Loucy (cell line): ENCODE measurements around the gene JAZF1.

Source experiments
- H2AFZ ChIP-seq: fragments of 200-600 bp; sonication (generic); 2 replicates; pipeline ENCODE4 v1.6.0; 2016; ENCODE audit warnings: antibody characterized with exemption, mild to moderate bottlenecking, low read length, moderate library complexity
- H3F3A ChIP-seq: fragments of 200-600 bp; 2 replicates; pipeline ENCODE4 v1.6.0; 2016; ENCODE audit warnings: antibody characterized with exemption, low read depth, mild to moderate bottlenecking
- H3K27me3 ChIP-seq: fragments of 200-600 bp; sonication (generic); 2 replicates; pipeline ENCODE4 v1.6.1; 2014; ENCODE audit warnings: low read length, mild to moderate bottlenecking; ENCODE audit not compliant: insufficient read depth, poor library complexity, severe bottlenecking
- H3K36me3 ChIP-seq: fragments of 200-600 bp; sonication (generic); 2 replicates; pipeline ENCODE4 v1.6.1; 2016; ENCODE audit warnings: low read length; ENCODE audit not compliant: insufficient read depth
- H3K4me1 ChIP-seq: fragments of 200-600 bp; sonication (generic); 2 replicates; pipeline ENCODE4 v1.5.1; 2014; ENCODE audit warnings: low read length, mild to moderate bottlenecking; ENCODE audit not compliant: insufficient read depth, poor library complexity, severe bottlenecking
- H3K4me2 ChIP-seq: fragments of 200-600 bp; sonication (generic); 2 replicates; pipeline ENCODE4 v1.6.0; 2014; ENCODE audit warnings: antibody characterized with exemption, low read length, low read depth, mild to moderate bottlenecking; ENCODE audit not compliant: poor library complexity, severe bottlenecking
- H3K4me3 ChIP-seq: fragments of 200-600 bp; sonication (generic); 2 replicates; pipeline ENCODE4 v1.5.1; 2014; ENCODE audit warnings: low read length, mild to moderate bottlenecking, mixed read lengths; ENCODE audit not compliant: poor library complexity, severe bottlenecking
- H3K79me2 ChIP-seq: fragments of 200-600 bp; sonication (generic); 2 replicates; pipeline ENCODE4 v1.6.1; 2014; ENCODE audit warnings: low read length; ENCODE audit not compliant: insufficient read depth
- H3K9ac ChIP-seq: fragments of 200-600 bp; sonication (generic); 2 replicates; pipeline ENCODE4 v1.6.0; 2014; ENCODE audit warnings: mild to moderate bottlenecking, low read depth, low read length, moderate library complexity; ENCODE audit not compliant: poor library complexity, severe bottlenecking
- H3K9me2 ChIP-seq: fragments of 200-600 bp; sonication (generic); replicated peaks from 2 replicates; pipeline ENCODE4 v1.6.1; 2016; ENCODE audit warnings: low read depth, low read length, mixed read lengths
- H3K9me3 ChIP-seq: fragments of 200-600 bp; sonication (generic); 2 replicates; pipeline ENCODE4 v1.6.1; 2014; ENCODE audit warnings: mild to moderate bottlenecking, antibody characterized with exemption, low read length, low read depth; ENCODE audit not compliant: insufficient read depth
- H4K20me1 ChIP-seq: fragments of 200-600 bp; sonication (generic); 2 replicates; pipeline ENCODE4 v1.6.0; 2014; ENCODE audit warnings: antibody characterized with exemption, low read length, mild to moderate bottlenecking; ENCODE audit not compliant: insufficient read depth, poor library complexity, severe bottlenecking
- CTCF ChIP-seq: fragments of 200-600 bp; sonication (generic); conservative IDR thresholded peaks from 2 replicates; pipeline ENCODE4 v1.5.1; 2014; ENCODE audit warnings: mild to moderate bottlenecking, antibody characterized with exemption, low read length
- EZH2phosphoT487 ChIP-seq: fragments of 200-600 bp; IDR thresholded peaks from 2 replicates; pipeline ENCODE4 v1.6.1; 2018; ENCODE audit warnings: antibody characterized with exemption, mild to moderate bottlenecking, moderate library complexity, borderline replicate concordance

JAZF1 gene

DNA sequence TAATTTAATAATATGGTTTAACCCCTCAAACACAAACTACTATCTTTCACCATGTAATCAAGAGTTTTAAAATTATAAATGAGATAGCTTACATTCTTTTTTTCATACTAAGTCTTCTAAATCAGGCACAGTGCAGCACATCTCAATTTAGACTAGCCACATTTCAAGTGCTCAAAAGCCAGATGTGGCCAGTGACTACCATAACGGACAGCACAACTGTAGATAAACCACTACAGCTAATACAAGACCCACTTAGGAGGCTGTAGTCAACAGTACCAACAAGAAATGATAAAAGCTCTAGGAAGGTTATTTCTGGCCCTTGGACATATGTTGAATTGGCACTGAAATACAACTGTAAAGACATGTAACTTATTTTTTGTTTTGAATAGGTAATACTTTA, 65.3 kb downstream of the JAZF1 start:
- H2AFZ ChIP-seq = no peak overlapping the region
- peaks cover 17% of the 10 kb centered on the region for H3K4me1 ChIP-seq
- no peaks in the 10 kb centered on the region for H3K9me3 ChIP-seq
- no peaks in the 10 kb centered on the region for H4K20me1 ChIP-seq
- H3K79me2 ChIP-seq = 0 out of 2 replicates have a peak, but pooled peaks cover 11% of the 10 kb centered on the region
- no peak overlapping the region for H3K4me2 ChIP-seq
- H3K9me2 ChIP-seq = no peaks in the 10 kb centered on the region
- TF ChIP-seq EZH2phosphoT487 = no peak
- no peak for TF ChIP-seq CTCF
- H3K27me3 ChIP-seq = no peaks in the 10 kb centered on the region
- 0 out of 2 replicates have a peak, but pooled peaks cover 2% of the 10 kb centered on the region for H3F3A ChIP-seq
- no peak overlapping the region for H3K9ac ChIP-seq
- no peak overlapping the region for H3K4me3 ChIP-seq
- no peaks in the 10 kb centered on the region for H3K36me3 ChIP-seq

- H3K27me3 ChIP-seq = no peaks in the 10 kb centered on the region
- H3K9ac ChIP-seq = no peak overlapping the region
- 0 out of 2 replicates have a peak, but pooled peaks cover 10% of the 10 kb centered on the region for H3K79me2 ChIP-seq
- H2AFZ ChIP-seq = no peak overlapping the region
- H3F3A ChIP-seq = no peaks in the 10 kb centered on the region
- no peak overlapping the region for H3K4me3 ChIP-seq
- no peaks in the 10 kb centered on the region for H3K9me2 ChIP-seq
- H4K20me1 ChIP-seq = no peaks in the 10 kb centered on the region
- H3K4me1 ChIP-seq = peaks cover 5% of the 10 kb centered on the region
- no peaks in the 10 kb centered on the region for H3K36me3 ChIP-seq
- H3K9me3 ChIP-seq = no peaks in the 10 kb centered on the region
- no peak overlapping the region for H3K4me2 ChIP-seq
- TF ChIP-seq CTCF (no peak), EZH2phosphoT487 (no peak)
These were observed 66.5 kb downstream of the JAZF1 start for GRCh38 chr7:28114056-28114455.

GRCh38 chr7:28112883-28113540, 67.6 kb downstream of the JAZF1 start:
- H3K9ac ChIP-seq = no peak overlapping the region
- H4K20me1 ChIP-seq = no peaks in the 10 kb centered on the region
- no peak for TF ChIP-seq CTCF
- no peak for TF ChIP-seq EZH2phosphoT487
- H3K36me3 ChIP-seq = no peaks in the 10 kb centered on the region
- H3K4me1 ChIP-seq = peaks cover 4% of the 10 kb centered on the region
- H3K79me2 ChIP-seq = 0 out of 2 replicates have a peak, but pooled peaks cover 8% of the 10 kb centered on the region
- no peak overlapping the region for H2AFZ ChIP-seq
- H3K4me3 ChIP-seq = no peak overlapping the region
- no peak overlapping the region for H3K4me2 ChIP-seq
- no peaks in the 10 kb centered on the region for H3K27me3 ChIP-seq
- no peaks in the 10 kb centered on the region for H3K9me3 ChIP-seq
- no peaks in the 10 kb centered on the region for H3F3A ChIP-seq
- H3K9me2 ChIP-seq = no peaks in the 10 kb centered on the region
